GM21528 (cell line): ENCODE results near the gene TOX4.

ENCODE experiments used
- ATAC-seq: cut with Tn5 transposase; IDR thresholded peaks from one replicate; pipeline ENCODE4 v1.9.1; 2021; ENCODE audit warnings: mild to moderate bottlenecking, moderate library complexity; ENCODE audit not compliant: unreplicated experiment, low FRiP score

The TOX4 gene

GRCh38 chr14:21498540-21499526, 21.8 kb downstream of the TOX4 start:
- ATAC-seq: no peak

- ATAC-seq: no peak
Measured at GRCh38 chr14:21501568-21501967, 24.6 kb downstream of the TOX4 start.

DNA sequence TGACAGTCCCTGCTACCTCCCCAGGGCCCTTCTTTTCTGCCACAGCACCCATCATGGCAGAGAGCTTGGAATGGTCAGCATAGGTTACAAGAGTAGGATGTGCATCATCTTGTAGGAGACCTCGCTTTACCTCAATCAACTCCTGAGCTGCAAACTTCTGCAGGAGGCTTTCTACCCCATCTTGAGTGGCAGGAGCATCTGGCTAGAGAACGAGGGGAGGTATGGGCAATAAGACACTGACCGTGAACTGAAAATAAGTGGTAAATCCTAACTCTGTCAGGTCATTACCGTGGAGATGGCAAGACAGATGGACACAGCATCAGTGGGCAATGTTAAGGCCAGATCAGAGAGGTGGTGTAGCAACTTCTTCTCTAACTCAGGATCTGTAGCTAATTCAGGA, 26.4 kb downstream of the TOX4 start:
- ATAC-seq: no peak

- peak; percentile 67 for ATAC-seq
Measured at GRCh38 chr14:21505012-21505553, 28.1 kb downstream of the TOX4 start.

DNA sequence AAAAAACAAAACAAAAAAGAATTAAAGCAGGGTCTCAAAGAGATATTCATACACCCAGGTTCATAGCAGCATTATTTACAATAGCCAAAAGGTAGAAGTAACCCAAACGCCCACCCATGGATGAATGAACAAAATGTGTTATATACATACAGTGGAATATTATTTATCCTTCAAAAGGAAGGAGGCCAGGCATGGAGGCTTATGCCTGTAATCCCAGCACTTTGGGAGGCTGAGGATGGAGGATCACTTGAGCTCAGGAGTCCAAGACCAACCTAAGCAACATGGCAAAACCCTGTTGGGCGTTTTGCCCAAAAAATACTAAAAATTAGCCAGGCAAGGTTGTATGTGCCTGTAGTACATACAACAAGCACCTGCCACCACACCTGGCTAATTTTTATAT, 29.6 kb downstream of the TOX4 start:
- no peak for ATAC-seq

GRCh38 chr14:21509432-21510143, 32.6 kb downstream of the TOX4 start:
- no peak for ATAC-seq

GRCh38 chr14:21510735-21511657, 34.0 kb downstream of the TOX4 start, which contains the start of gene METTL3:
TSS of gene METTL3 (minus strand) at chr14:21511340. CDS start at chr14:21511223, 117 bp downstream.
- peak; percentile 97 for ATAC-seq

GRCh38 chr14:21514341-21514740, 37.3 kb downstream of the TOX4 start:
- no peak for ATAC-seq

- no peak for ATAC-seq
Measured at GRCh38 chr14:21518725-21519124, 41.7 kb downstream of the TOX4 start.

DNA sequence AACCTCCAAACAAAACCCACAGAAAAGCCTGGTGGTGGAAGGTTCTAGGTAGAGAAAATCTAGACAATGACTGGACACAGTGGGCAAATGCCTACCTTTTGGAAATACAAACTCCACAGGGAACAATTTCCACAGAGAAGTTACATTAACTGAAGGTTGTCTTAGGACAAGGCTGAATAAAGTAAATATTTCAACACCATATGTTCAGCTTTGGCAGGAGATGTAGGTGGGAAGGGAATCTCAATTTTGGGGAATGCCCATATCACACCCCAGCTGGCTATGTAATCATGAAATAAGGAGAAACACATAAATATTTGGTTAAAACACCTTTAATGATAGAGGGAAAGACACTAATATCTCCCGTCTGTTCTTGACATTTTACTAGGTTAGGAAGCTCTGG, 43.8 kb downstream of the TOX4 start:
- no peak for ATAC-seq

DNA sequence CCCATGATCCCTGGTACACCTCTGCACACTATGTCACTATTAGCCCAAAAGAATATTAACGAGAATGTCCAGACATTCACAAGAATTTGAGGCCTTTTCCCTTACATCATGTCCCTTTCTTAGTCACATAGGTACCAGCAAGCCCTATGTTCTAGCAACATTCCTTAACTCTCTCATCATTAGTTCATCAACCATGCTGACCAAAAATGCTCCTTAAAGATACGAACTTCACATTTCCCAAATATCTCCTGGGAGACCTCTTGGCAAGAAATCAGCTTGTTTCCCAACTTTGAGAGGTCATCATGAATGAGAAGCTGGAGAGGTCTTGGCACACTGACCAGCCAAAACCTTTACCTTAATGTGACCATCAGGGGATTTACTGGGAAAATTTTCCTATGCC, 44.5 kb downstream of the TOX4 start:
- no peak for ATAC-seq

GRCh38 chr14:21523203-21523602, 46.2 kb downstream of the TOX4 start:
- ATAC-seq: no peak

- ATAC-seq: no peak
Measured at GRCh38 chr14:21524575-21525490, 47.8 kb downstream of the TOX4 start.

DNA sequence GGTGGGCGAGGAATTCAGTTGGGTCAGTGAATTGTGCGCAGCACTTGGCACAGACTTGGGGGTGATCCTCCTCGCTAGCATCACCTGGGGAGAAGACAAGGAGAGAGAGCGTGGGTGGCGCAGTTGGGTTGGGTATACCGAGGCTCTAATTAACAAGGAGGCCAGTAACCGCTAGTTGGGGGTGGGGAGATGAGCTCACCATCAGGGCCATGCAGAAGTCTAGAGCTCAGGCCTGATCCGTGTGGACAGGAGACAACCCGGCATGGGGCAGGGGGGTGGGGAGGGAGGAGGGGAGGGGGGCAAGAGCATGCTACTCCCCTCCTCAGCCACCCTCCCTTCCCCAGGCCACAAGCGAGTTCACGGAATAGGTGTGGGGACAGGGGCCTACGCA, 48.6 kb downstream of the TOX4 start:
- no peak for ATAC-seq

GRCh38 chr14:21525962-21526671, 49.1 kb downstream of the TOX4 start, which contains the start of gene SALL2:
TSS of gene SALL2 (minus strand) at chr14:21526346. CDS start at chr14:21526127, 219 bp downstream.
- ATAC-seq: no peak

GRCh38 chr14:21526672-21527317, 49.8 kb downstream of the TOX4 start:
- no peak for ATAC-seq

GRCh38 chr14:21527318-21527679, 50.3 kb downstream of the TOX4 start:
- ATAC-seq: no peak
